Gastroesophageal sphincter (tissue), 3 donors: ENCODE data around the gene ESRRA.

Experiments used
- EP300 ChIP-seq: sonication (generic); formaldehyde crosslinking; IDR thresholded peaks from one replicate; pipeline ENCODE4 v1.6.1; 2017; ENCODE audit warnings: antibody characterized with exemption, mild to moderate bottlenecking
- POLR2A ChIP-seq, 2 donors: fragments of 450-650 bp; IDR thresholded peaks; one replicate each; pipeline ENCODE4 v1.6.1; 2017; ENCODE audit warnings: antibody characterized with exemption in 2 of 2, mild to moderate bottlenecking in 2 of 2, moderate library complexity in 1 of 2
- POLR2AphosphoS5 ChIP-seq: sonication (generic); formaldehyde crosslinking; IDR thresholded peaks from one replicate; pipeline ENCODE4 v1.6.1; 2017; ENCODE audit warnings: antibody characterized with exemption
- TF ChIP-seq, protein P1 (sequence below), 4 experiments: fragments of 200-600 bp in 2 of 4; fragments of 450-650 bp in 2 of 4; sonication (generic) in 1 of 4; IDR thresholded peaks; one replicate each; pipeline ENCODE4 v1.5.1; 2017 to 2019; ENCODE audit warnings: antibody characterized with exemption in 4 of 4, mild to moderate bottlenecking in 2 of 4, moderate library complexity in 2 of 4

DNA sequence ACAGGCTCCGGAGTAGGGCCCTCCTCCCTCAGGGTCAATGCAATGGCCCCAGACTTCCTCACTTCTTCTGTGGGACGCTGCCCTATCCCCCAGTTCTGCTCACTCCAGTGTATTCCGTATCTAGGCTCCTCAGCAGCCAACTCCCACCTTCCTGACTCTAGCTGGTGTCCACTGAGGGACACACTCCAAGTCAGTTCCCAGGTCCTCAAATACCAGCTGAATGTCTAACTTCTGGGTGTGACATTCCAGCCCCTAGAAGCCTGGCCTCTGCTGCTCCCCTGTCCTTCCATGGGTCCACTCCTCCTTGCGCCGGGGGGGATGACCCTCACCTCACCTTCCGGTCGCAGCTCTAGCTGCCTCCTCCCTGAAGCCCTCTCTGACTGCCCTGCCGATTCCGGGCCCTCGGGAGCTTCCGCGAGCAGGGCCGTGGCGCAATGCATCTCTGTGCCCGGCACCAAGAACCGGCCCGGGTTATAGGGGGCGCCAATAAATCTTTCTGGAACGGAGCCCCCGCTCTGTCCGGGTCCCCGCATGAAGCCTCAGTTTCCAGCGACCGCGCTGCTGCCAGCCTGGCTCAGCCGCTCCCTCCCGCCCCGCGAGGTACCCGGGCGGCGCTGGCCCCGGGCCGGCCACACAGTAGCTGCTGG, 36.3 kb upstream of the ESRRA start:
- TF ChIP-seq EP300 (no peak), POLR2AphosphoS5 (no peak), POLR2A (IDR thresholded peaks at IDR 0.05) (no peak)
- TF ChIP-seq, protein P1, sequence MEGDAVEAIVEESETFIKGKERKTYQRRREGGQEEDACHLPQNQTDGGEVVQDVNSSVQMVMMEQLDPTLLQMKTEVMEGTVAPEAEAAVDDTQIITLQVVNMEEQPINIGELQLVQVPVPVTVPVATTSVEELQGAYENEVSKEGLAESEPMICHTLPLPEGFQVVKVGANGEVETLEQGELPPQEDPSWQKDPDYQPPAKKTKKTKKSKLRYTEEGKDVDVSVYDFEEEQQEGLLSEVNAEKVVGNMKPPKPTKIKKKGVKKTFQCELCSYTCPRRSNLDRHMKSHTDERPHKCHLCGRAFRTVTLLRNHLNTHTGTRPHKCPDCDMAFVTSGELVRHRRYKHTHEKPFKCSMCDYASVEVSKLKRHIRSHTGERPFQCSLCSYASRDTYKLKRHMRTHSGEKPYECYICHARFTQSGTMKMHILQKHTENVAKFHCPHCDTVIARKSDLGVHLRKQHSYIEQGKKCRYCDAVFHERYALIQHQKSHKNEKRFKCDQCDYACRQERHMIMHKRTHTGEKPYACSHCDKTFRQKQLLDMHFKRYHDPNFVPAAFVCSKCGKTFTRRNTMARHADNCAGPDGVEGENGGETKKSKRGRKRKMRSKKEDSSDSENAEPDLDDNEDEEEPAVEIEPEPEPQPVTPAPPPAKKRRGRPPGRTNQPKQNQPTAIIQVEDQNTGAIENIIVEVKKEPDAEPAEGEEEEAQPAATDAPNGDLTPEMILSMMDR (IDR thresholded peaks at IDR 0.05) = no peak
